ENCODE data around the gene CEPT1.

The CEPT1 gene

DNA sequence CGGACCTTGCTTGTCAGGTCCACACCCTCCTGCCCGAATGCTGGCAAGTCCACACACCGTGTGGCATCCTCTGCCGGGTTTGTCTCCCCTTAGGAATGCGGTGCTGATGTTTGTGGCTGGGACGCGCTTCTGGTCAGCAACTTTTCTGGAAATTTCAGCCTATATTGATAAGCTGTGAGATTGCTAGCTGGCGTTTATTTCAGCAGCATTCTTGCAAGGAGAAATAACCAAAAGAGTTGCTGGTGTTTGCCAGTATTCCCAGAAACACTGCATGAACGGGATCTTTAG is 601 bp downstream of the CEPT1 start:
- H3K4me3 Mint-ChIP-seq, result peak overlapping the region; percentile 90
- peaks cover 44% of the 10 kb centered on the region for H3K4me1 Mint-ChIP-seq
- H3K9me3 Mint-ChIP-seq, result no peaks in the 10 kb centered on the region
- H3K36me3 Mint-ChIP-seq, result peaks cover 45% of the 10 kb centered on the region
- DNase-seq (ENCODE audit: low spot score in 2 of 2), result no peak
- peak overlapping the region; percentile 91 for H3K27ac Mint-ChIP-seq
- ATAC-seq, result no peak

DNA sequence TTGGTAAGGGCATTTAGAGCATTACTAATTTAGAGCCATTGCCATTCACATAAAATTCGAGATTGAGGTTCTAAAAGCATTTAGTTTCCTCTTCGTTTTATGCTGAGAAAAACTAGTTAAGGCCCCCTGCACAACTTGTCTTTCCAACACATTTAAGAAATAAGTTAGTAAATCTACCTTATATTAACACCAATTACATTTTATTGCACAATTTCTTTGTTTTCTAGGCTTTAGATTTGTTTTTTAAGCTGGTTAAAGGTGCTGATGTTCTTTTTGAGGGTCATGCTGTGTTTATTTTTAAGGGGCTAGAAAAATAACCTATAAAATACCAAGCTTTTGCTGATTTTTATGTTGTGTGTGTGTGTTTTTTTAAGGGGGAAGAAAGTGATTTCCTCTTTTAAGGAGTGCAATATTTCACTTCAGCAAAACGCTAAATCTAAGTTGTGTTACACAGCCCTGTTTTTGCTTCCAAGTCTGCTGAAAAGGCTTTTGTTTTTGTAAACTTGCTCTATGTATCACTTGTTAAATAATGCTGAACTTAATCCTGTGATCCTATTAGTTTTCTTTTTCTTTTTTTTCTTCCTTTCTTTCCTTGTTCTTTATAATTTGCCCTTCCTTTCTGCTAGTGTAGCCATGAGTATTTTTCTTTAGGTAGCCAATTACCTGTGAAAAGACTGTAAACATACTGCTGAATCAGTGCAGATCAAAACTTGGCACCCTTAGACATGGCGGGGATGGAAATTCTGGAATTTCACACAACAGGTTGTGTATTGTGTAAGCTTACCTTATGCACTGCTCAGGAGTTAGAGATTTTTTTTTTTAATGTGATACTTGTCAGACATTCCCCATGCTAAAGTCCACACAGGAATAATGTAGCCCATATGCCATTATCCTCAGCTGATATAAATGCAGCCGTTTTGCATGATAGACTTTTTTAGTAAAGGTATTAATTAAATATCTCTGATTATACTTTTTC is 1.5 kb downstream of the CEPT1 start:
- no peaks in the 10 kb centered on the region for H3K9me3 Mint-ChIP-seq
- H3K36me3 Mint-ChIP-seq, result peaks cover 43% of the 10 kb centered on the region
- H3K4me1 Mint-ChIP-seq, result peaks cover 53% of the 10 kb centered on the region
- DNase-seq (ENCODE audit: low spot score in 2 of 2) (no peak), ATAC-seq (no peak)
- peak overlapping the region; percentile 91 for H3K27ac Mint-ChIP-seq
- peak overlapping the region; percentile 90 for H3K4me3 Mint-ChIP-seq

DNA sequence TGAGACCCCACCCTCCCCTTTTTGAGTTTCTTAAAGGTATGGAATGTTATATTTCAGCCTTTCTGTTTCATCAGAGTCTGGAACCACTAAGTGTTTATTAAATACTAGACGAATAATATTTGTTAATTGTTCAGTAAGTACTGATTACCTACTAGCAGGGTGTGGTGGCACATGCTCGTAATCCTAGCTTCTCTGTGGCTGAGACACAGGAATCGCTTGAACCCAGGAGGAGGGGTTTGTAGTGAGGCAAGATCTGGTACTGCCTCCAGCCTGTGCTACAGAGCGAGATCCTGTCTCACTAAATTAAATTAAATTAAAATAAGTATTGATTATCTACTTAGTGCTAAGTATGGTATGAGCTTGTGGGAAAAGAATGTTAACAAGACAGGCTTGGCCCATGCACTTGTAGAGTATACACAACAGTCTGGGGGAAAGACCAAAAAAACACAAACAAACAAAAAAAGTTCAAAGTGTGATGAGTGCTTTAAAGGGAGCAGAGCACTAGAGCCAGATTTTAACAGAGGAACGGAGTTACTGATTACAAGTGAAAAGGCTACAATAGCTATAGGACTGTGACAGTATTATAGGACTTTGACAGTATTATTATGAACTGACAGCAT is 2.4 kb downstream of the CEPT1 start:
- no peak for DNase-seq (ENCODE audit: low spot score in 2 of 2)
- H3K4me3 Mint-ChIP-seq, result peak overlapping the region; percentile 90
- peaks cover 42% of the 10 kb centered on the region for H3K36me3 Mint-ChIP-seq
- no peak overlapping the region for H3K27ac Mint-ChIP-seq
- H3K4me1 Mint-ChIP-seq, result peaks cover 57% of the 10 kb centered on the region
- no peak for ATAC-seq
- no peaks in the 10 kb centered on the region for H3K9me3 Mint-ChIP-seq

DNA sequence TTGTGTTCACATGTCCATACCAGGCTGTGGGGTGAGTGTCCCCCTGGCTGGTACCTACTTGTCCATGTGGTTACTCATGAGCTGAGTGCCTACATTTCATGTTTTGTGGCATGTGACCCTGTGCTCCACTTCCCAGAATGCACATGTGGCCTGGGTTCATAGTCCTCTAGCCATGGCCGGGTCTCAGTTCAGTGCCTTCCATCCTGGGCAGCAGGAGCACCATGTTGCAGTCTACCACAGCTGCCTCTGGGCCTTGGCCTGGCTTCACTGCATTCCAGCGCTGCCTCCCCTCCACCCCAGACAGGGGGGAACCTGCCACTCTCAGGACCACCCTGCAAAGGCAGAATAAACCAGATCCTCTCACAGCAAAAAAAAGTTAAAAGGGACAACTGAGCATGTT is 5.5 kb downstream of the CEPT1 start:
- H3K27ac Mint-ChIP-seq, result peak overlapping the region; percentile 1
- peaks cover 52% of the 10 kb centered on the region for H3K4me1 Mint-ChIP-seq
- ATAC-seq (no peak), DNase-seq (ENCODE audit: low spot score in 2 of 2) (no peak)
- H3K36me3 Mint-ChIP-seq, result peaks cover 47% of the 10 kb centered on the region
- H3K9me3 Mint-ChIP-seq, result no peaks in the 10 kb centered on the region
- H3K4me3 Mint-ChIP-seq, result no peak overlapping the region

- Mint-ChIP-seq H3K4me3 (no peak overlapping the region), H3K9me3 (no peaks in the 10 kb centered on the region), H3K27ac (peak overlapping the region; percentile 1), H3K4me1 (peaks cover 53% of the 10 kb centered on the region), H3K36me3 (peaks cover 53% of the 10 kb centered on the region)
- DNase-seq (ENCODE audit: low spot score in 2 of 2) (no peak), ATAC-seq (peak; percentile 67)
These were observed 6.1 kb downstream of the CEPT1 start for GRCh38 chr1:111145963-111146768.

GRCh38 chr1:111147948-111148347 is 7.9 kb downstream of the CEPT1 start:
- peaks cover 71% of the 10 kb centered on the region for H3K36me3 Mint-ChIP-seq
- no peak for DNase-seq (ENCODE audit: low spot score in 2 of 2)
- H3K4me1 Mint-ChIP-seq, result peaks cover 49% of the 10 kb centered on the region
- H3K9me3 Mint-ChIP-seq, result no peaks in the 10 kb centered on the region
- H3K27ac Mint-ChIP-seq, result no peak overlapping the region
- no peak overlapping the region for H3K4me3 Mint-ChIP-seq
- ATAC-seq, result no peak

DNA sequence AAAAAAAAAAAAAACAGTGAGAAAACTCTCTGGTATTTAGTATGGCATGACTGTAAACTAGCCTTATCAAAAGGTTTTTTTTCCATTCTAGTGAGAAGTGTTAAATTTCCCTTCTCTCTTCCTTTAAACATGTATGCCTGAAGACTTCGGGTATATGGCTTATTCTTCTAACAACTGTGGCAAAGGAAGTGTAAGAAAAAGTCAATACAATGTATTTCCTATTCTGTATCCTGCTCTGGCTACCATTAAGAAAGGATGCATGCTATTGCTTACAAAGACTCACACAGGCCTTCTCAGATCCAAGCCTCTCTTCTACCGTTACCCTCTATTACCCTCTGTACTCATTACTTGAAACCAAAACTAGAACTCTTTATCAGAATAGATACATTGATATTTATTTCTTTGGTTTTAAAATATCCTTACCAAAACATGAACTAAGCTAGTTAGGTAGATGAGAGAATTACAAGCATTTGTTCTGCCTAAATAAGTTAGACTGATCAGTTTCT is 8.4 kb downstream of the CEPT1 start:
- ATAC-seq (no peak), DNase-seq (ENCODE audit: low spot score in 2 of 2) (no peak)
- Mint-ChIP-seq H3K27ac (no peak overlapping the region), H3K4me3 (no peak overlapping the region), H3K36me3 (peaks cover 76% of the 10 kb centered on the region), H3K4me1 (peaks cover 49% of the 10 kb centered on the region), H3K9me3 (no peaks in the 10 kb centered on the region)

GRCh38 chr1:111151838-111152237 is 11.8 kb downstream of the CEPT1 start:
- peaks cover 99% of the 10 kb centered on the region for H3K36me3 Mint-ChIP-seq
- peak overlapping the region; percentile 59 for H3K27ac Mint-ChIP-seq
- H3K4me3 Mint-ChIP-seq, result no peak overlapping the region
- DNase-seq (ENCODE audit: low spot score in 2 of 2) (no peak), ATAC-seq (no peak)
- peaks cover 56% of the 10 kb centered on the region for H3K4me1 Mint-ChIP-seq
- H3K9me3 Mint-ChIP-seq, result no peaks in the 10 kb centered on the region

DNA sequence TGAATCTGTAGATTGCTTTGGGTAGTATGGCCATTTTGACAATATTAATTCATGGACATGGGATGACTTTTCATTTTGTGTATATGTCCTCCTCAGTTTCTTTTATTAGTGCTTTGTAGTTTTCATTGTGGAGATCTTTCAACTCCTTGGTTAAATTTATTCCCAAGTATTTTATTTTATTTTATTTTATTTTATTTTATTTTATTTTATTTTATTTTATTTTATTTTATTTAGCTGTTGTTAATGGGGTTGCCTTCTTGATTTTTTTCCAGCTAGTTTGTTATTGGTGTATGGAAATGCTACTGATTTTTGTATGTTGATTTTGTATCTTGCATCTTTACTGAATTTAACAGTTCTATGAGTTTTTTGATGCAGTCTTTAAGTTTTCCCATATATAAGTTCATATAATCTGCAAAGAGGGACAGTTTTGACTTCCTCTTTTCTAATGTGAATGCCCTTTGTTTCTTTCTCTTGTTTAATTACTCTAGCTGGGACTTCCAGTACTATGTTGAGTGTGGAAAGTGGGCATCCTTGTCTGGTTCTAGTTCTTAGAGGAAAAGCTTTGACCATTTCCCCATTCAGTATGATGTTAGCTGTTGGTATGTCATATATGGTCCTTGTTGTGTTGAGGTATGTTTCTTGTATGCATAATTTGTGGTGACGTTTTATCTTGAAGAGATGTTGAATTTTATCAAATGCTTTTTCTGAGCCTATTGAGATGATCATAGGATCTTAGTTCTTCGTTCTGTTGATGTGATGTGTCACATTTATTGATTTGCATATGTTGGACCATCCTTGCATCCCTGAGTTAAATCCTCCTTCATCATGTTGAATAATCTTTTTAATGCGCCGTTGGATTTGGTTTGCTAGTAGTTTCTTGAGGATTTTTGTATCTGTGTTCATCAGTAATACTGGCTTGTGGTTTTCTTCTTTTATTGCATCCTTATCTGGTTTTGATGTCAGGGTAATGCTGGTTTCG is 14.3 kb downstream of the CEPT1 start:
- DNase-seq (ENCODE audit: low spot score in 2 of 2) (no peak), ATAC-seq (no peak)
- Mint-ChIP-seq H3K36me3 (peaks cover 89% of the 10 kb centered on the region), H3K27ac (no peak overlapping the region), H3K9me3 (no peaks in the 10 kb centered on the region), H3K4me1 (peaks cover 52% of the 10 kb centered on the region), H3K4me3 (no peak overlapping the region)

DNA sequence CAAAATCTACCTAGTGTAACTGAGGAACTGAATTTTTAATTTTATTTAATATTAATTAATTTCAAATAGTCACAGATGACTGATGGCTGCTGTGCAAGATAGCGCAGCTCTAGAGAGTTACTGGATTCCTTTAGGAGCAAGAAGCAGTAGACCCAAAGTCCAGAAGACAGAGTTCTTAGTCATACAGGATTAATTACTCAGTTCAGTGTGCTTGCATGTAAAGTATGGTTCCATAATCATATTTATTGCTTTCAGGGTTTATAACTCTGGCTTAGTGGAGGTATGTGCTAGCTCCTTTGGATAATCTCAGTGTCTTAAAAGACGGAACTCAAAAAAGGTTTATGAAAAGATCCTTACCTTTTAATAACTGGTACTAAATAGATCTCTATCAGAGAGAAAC is 17.4 kb downstream of the CEPT1 start:
- no peak overlapping the region for H3K4me3 Mint-ChIP-seq
- H3K9me3 Mint-ChIP-seq, result no peaks in the 10 kb centered on the region
- ATAC-seq (no peak), DNase-seq (ENCODE audit: low spot score in 2 of 2) (no peak)
- H3K4me1 Mint-ChIP-seq, result peaks cover 43% of the 10 kb centered on the region
- no peak overlapping the region for H3K27ac Mint-ChIP-seq
- H3K36me3 Mint-ChIP-seq, result peaks cover 86% of the 10 kb centered on the region

- H3K36me3 Mint-ChIP-seq, result peaks cover 75% of the 10 kb centered on the region
- peaks cover 6% of the 10 kb centered on the region for H3K4me1 Mint-ChIP-seq
- H3K4me3 Mint-ChIP-seq, result no peak overlapping the region
- DNase-seq (ENCODE audit: low spot score in 2 of 2) (no peak), ATAC-seq (no peak)
- H3K27ac Mint-ChIP-seq, result no peak overlapping the region
- no peaks in the 10 kb centered on the region for H3K9me3 Mint-ChIP-seq
These were observed 21.9 kb downstream of the CEPT1 start for GRCh38 chr1:111161843-111162487.

DNA sequence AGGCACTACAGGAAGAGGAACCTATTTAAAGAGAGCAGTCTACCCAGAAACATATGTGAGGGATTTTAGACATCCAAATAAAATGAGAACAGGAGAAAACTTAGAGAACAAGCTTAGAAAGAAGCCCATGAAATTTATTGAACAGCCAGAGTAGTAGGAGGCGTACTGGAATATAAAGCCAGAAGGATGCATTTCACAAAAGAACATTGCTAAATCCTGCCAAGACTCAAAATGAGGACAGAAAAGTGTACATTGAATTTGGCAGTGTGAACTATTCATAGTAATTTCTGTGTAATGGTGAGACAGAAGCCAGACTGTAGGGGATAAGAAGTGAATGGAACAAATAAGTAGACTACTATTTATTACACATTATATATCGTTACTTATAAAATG is 22.5 kb downstream of the CEPT1 start:
- no peak for ATAC-seq
- peaks cover 6% of the 10 kb centered on the region for H3K4me1 Mint-ChIP-seq
- no peak for DNase-seq (ENCODE audit: low spot score in 2 of 2)
- H3K27ac Mint-ChIP-seq, result no peak overlapping the region
- no peak overlapping the region for H3K4me3 Mint-ChIP-seq
- no peaks in the 10 kb centered on the region for H3K9me3 Mint-ChIP-seq
- peaks cover 76% of the 10 kb centered on the region for H3K36me3 Mint-ChIP-seq

- ATAC-seq, result no peak
- no peak overlapping the region for H3K4me3 Mint-ChIP-seq
- H3K4me1 Mint-ChIP-seq, result peaks cover 6% of the 10 kb centered on the region
These were observed 23.3 kb downstream of the CEPT1 start for GRCh38 chr1:111163363-111163762.

DNA sequence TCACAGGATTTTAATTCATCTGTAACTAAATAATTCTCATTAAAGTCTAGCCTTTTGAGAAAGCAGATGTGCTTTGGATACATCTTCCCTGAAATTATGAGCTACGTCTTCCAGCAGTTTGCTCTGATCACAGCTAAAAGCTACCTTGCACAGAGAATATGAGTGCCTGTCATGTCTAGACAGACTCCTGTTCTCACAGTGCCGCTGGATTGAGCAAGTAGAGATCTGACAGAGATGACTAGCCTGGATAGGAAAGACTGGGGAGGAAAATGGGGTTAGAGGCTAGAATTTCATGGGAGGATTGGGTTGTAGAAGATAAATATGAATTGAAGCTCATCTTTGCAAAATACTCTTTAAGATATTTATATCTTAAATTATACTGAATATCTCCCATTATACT is 24.1 kb downstream of the CEPT1 start:
- DNase-seq (ENCODE audit: low spot score in 2 of 2), result no peak
- no peak for ATAC-seq
- Mint-ChIP-seq H3K36me3 (peaks cover 84% of the 10 kb centered on the region), H3K27ac (no peak overlapping the region), H3K4me3 (no peak overlapping the region), H3K9me3 (no peaks in the 10 kb centered on the region), H3K4me1 (peaks cover 6% of the 10 kb centered on the region)

More at GRCh38 chr1:111163363-111163762, 23.3 kb downstream of the CEPT1 start:
- Mint-ChIP-seq H3K9me3 (no peaks in the 10 kb centered on the region), H3K36me3 (peaks cover 84% of the 10 kb centered on the region), H3K27ac (no peak overlapping the region)
- no peak for DNase-seq (ENCODE audit: low spot score in 2 of 2)

Measured in stimulated activated effector memory CD8-positive, alpha-beta T cell treated with anti-CD3 and anti-CD28 coated beads, Interleukin-12 subunit alpha, Interleukin-12 subunit beta, amount 100 ng/mL, for 72 hours (primary cell).